Measurements from ENCODE around the gene SH3RF3.

Gene SH3RF3

DNA sequence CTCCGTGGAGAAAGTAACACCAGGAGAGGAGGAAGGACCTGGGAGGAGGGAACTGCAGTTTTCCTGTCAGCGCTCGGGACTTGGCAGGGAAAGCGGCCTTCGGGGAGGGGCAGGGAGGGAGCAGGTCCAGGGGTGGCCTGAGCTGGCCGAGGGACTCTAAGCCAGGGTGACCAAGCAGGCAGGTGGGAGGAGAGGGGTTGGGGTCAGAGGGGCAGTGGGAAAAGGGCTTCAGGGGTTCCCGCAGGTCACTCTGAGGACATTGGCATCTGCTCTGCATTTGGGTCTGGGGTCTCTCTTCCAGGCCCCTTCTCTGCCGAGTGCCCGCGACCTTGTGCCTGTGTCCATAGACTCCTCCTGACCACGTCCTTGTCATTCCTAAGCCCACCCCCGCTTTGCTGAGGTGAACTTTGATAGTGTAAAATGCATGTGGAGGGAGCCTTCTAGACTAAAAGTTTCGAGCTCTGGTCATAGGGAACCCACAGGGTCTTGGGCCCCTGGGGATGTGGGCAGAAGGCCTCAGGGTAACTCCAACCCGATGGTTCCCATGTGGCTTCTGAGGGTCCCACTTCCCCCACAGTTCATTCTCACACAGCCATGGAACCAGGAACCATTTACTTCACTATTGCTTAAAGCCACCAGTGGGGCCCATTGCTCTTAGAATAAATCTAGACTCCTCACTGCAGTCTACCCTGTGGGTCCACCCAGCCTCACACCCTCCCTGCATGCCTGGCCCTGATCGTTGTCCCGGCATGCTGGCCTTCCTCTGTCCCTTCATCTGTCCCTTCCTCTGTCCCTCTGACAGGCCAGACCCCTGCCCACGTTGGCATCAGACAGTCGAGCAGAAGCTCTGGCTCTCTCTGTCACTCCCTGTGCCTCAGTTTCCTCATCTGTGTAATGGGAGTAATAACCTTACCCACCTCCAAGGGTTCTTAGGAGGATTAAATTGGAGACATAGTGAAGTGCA, 255.6 kb downstream of the SH3RF3 start:
- DNase-seq = no peak

DNA sequence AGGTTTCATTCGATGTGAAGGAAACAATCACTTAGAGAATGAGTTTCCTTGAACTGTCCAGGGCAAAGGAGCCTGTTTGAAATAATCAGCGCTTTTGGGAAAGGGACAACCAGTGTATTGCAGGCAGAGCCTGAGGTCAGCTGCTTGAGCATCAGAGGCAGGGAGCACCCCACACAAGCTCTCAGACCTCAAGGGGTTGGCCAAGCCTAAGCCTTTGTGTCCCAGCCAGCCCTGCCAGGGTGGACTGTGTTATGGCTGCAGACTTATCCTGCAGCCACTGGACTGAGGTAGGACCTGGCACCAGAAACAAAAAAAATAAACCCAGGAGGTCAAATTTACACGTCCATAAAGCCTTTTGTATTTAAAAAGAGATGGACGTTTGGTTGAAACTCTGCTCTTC, 256.5 kb downstream of the SH3RF3 start:
- DNase-seq = no peak

DNA sequence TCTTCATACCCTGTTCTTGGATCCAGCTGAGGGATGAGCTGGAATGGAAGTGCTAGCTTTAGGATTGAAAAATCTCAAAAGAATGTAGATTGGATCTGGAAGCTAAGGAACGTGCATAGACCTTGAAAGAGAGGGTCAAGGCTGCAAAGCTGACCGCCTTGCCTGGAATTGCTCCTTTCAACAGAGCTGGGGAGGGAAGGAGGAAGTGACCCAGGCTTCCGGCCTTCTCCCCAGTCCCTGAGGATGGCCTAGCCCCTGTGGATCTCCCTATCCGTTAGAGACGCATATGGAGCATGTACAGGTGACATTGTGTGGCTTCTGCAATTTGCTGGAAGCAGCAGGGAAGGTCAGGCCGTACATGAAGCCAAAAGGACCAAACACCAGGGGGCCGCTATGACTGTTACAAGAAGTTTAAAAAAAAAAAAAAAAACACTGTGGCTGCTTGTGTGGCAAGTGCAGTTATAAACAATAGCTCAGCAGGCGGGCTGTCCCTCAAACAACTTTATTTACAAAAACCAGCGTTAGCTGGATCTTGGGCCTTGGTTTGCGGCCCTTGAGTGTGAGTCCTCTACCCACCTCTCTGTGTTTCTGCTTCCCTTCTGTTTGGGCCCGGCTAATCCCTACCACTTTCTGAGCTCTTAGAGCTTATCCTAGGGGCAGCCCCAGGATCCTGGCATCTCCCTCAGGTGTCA, 257.1 kb downstream of the SH3RF3 start:
- no peak for DNase-seq

DNA sequence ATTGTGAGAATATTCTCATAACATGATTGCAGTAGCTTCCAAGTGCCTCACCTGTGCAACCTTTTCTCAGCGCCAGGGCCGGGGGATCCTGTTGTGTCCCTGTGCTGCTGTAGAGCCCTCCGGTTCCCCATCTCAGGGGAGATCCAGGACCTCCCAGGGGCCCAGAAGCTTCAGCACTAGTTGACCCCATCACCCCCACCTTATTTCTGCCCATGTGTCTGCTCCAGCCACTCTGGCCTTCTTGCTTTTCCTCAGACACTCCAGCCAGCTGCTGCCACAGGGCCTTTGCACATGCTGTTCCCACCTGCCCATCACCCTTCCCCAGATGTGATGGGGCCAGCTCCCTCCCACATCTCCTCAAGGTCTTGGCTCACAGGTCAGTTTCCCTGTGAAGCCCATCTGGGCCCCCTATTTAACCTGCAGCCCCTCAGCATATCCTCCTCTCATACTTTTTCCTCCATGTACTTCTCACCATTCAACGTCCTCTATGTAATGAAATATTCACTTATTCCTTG, 258.3 kb downstream of the SH3RF3 start:
- no peak for DNase-seq

DNA sequence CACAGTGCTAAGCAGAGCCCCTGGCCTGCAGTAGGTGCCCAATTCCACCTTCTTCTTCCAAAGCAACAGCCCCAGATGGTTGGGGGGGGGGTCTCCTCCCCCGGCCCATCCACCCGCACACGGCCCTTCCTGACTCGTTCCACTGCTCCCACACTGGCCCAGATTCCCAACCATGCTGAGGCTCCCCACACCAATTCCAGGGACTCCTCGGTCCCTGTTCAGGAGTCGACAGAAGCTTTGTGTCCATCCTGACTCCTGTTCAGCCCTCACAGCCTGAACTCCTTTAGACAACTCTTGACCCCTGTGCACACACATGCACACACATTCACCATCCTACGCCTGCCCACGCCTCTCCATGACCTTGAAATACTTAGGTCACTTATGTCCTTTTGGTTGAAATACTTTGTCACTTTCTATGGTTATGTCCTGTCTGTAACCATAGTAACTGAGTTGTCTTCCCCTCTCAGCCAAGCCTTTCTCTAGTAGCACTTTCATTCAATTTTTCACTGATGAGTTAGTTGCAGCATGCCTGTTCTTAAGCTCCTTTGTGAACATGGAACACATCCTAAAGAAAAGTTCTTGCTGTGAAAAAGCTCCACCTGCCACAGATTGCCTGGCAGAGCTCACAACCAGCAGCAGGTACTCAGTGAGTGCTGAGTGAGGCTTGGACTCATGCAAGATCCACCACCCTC, 258.9 kb downstream of the SH3RF3 start:
- no peak for DNase-seq

DNA sequence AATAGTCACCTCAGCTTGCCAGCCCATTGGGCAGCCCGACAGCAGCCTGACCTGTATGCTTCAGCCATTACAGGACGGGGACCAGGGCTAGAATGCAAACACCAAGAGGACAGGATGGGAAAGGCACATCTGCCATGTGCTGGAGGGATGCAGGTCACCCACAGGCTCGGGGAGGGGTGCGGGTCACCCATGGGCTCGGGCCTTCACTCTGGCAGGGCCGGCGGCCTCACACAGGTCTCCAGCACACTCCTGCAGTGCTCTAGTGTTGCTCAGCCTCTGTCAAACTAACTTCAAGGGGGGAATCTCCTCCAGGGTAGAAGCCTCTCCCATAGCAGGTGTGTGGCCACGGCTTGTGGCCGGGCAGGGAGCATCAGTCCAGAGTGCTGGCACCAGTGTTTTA, 262.2 kb downstream of the SH3RF3 start:
- no peak for DNase-seq

DNA sequence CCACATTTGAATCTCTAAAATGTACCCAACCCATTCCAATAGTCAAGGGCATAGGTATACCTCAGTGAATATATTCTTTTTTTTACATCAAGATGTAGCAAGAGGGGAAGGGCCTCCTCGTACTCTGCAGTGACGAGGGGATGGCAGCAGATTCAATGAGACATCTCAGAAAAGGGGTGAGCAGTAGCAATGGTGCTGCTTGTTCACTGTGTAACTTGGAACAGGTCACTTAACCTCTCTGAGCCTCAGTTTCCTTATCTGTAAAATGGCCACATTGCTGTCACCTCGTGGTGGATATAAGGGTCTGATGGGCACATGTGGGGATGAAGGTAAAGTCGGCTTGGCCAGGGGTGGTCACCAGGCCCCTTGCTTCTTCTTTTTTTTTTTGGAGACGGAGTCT, 263.1 kb downstream of the SH3RF3 start:
- DNase-seq = no peak

DNA sequence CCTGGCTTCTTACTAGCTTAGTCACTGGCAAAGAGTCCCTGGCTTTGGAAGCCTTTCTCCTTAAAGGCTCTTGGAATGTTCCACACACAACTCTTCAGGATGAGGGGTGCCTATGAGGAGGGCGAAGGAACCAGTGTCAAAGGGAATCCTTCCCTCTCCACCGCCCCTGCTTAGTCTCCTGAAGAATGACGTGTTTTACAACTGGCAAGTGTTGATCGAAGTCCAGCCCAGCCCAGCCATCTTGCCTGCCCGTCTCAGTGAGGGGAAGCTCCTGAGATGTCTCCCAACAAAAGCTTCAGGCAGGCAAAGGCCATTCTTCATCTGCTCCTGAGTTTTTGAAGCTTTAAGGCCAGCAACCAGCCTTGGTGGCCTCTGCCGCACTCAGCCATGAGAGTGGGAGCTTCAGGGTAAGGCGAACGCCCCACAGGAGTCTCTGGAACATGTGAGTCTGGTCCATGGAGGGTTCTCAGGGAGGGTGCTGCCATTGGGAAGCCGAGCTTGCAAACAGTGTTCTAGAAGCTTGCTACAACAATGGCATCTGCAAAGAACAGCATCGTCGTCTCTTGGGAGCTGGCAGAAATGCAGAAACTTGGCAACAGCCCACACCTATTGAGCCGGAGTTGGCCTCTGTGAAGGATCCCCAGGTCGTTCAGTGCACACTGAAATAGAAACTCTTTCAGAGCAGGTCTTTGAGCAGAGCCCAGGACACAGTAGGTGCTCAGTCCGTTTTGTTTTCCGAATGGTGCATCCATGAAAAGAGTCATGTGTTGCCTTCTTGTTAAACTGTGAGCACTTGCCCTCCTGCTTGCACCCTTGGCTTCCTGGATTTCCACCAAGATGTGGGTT, 264.0 kb downstream of the SH3RF3 start:
- DNase-seq = no peak

DNA sequence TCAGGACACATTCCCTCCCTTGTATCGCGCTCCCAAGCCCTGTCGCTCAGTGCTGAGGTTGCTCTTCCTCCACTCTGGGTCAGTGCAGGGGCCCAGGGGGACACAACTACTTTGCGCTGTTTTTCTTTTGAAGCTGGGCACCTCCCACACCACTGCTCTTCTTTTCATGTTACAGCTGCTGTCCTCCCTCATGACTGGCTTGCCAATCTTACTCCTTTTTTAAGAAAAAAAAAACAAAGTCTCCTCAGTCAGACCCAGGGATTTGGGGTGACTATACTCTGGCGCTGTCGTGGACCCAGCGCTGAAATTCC, 264.6 kb downstream of the SH3RF3 start:
- no peak for DNase-seq

DNA sequence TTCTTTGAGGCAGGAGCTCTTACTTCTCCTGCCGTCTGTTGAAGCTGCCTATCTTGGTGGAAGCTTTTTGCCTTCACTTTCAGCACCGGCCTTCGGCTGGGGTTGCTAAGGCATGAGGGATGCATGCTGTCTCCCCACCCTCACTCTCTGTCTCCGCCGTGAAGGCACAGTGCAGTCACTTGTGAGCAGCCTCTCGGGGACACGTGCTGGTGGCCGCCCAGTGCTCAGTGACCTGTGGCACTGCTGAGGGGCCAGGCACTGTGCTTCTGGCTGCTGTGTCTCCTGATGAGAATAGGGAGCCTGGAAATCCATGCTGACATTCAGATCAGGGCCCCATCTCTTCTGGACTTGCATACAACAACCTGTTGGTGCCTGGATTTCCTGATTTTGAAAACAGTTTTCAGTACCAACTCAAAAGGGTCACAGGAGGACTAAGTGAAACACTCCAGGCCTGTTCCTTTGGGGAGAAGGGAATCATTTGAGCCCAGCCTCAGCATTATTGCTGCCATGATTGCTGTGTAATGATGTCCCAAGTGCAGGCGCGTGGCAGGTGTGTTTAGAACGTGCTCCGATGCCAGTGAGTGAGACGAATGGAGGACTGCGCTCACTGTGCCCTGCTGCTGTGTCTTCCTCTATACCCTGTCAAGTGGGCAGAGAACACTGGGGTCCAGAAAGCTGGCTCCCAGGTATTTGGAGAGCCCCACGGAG, 266.6 kb downstream of the SH3RF3 start:
- no peak for DNase-seq

DNA sequence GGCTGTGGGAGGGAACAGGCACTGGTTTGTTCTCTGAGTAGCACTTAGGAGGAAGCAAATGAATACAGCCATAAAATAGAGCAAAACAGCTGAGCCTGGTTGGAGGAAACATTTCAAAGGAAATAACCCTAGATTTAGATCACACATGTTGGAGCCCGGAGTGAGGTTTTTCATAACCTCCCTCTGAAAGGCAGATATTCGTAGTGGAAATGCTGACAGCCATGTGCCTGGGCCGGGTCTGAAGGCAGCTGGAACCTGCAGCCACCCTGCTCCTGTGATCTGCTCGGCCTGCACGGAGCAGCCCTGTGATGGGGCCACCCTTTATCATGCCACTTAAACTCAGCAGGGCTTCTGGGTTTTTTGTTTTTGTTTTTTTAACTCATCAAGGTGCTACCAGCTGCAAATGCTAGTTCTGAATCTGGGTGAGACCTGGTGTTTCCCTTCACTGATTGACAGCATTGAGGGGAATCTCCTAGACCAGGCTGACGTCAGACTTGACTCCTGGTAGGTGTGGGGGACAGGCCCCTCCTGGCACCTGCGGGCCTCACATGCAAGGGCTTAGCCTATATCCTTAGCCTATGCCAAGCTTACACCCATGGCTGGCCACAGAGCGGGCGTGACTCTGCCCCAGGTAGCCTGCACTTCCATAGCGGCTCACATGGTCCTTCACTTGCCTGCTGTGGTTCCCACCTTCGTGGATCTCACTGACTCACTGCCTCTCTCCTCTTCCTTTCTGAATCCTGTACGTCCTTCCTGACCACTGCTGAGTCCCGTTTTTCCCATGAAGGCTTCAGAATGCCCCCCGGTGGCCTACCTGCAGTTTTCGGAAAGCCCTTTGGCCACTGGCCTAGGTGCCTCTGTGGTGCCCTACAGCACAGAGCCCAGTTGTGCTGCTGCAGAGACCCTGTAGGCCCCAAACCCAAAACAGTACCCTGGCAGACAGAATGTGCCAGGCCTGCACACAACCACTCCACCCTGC, 267.5 kb downstream of the SH3RF3 start:
- DNase-seq = no peak

DNA sequence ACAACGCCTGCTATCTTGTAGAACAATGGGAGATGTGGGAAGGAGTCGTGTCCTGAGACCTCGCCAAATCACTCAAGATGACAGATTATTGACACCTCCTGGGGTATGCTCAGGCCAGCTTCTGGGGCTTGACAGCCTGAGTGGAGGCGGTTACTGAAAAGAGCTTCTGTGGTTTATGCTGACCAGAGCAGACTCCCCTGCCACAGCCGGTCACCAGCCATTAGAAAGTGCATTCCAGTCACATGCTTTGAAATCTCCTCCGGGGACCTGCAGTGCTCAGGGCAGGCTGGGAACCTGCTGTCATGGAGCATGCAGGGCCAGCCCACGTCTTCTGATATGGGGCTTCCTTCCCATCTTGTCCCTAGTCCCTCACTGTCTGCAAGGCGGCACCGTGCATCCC, 268.9 kb downstream of the SH3RF3 start:
- DNase-seq = no peak

DNA sequence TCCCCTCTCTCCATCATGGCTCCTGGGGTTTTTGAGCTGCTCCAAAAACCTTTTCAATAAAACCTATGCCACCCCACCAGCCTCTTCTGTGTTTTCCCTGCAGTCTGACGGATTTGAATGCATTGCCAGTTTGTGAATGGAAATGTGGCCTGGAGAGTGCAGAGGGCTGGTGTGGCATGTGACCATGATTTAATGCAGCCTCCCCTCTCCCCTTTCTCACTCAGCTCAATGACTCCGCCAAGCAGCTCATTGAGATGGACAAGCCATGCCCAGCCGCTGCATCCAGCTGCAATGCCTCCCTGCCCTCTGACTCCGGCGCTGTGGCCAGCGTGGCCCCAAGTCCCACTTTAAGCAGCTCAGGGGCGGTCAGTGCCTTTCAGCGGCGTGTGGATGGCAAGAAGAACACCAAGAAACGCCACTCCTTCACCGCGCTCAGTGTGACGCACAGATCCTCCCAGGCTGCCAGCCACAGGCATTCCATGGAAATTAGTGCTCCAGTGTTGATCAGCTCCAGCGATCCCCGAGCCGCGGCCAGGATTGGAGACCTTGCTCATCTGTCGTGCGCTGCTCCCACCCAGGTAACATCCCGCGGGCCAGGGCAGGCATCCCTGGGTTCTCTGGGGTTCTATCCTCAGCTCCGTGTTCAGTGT, 269.5 kb downstream of the SH3RF3 start:
- DNase-seq = no peak

DNA sequence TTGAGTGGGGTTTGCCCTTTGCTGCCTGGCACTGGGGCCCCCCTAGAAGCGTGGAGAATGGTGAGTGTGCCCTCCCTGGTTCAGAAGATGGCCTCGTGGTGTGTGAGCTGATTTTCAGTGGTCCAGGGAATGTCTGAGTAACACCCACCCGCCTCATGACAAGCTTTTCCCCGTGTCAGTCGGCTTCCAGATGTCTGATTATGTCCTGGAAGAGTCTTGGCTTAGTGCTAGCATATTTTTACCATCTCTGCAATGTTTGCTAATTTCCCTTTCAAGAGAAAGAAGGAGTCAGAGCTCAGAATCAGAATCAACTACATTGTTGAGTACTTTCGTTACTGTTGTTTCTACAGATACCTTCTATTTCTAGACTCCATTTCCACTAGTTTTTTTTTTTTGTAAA, 270.1 kb downstream of the SH3RF3 start:
- DNase-seq = no peak

DNA sequence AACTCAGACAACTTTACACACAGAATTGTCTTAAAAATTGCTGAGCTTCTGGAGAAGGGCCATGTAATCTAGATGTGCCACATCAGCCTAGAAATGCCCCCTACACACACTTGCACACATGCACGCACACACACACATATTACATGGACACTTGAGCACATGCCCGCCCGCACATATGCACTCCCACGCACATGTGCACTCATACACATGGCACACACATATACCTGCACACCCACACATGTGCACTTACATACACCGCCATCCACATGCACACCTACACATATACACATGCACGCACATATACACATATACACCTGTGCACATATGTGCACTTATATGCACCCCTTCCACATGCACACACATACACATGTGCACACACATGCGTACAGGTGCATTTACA, 271.1 kb downstream of the SH3RF3 start:
- DNase-seq = no peak

DNA sequence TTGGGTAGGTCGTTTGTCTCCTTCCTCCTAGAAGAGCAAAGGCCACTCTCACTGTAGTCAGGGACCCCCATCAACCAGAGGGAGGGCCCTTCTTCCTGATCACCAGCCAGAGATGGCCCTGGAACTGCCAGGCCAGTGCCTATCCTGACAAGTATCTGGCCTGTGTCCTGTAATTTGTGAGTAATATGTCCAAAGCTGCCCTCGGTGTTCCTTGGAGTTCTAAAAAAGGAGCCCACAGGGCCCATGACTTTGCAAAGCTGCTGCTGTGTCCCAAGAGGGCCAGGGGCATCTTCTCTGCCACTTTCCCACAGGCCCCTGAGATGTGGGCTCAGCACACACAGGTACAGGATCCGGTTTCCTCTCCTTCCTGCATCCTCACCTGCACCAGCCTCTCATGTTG, 272.4 kb downstream of the SH3RF3 start:
- no peak for DNase-seq

DNA sequence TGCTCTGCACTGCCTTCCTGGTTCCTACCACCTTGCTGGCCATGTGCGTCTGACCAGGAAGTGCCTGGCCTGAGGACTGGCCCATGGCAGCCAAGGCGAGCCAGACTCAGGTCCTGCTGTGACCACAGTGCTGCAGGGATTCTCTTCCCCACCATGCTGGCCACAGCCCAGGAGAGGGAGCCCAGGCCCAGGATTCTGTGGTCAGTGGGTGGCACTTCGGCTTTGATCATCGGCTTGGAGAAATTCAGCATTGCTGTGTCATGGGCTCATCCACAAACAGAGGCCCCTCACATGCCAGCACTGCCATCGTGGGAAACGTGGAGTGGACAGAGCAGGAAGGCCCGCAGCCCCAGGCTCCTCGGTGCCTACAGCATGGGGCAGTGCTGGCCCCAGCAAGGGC, 273.2 kb downstream of the SH3RF3 start:
- no peak for DNase-seq

DNA sequence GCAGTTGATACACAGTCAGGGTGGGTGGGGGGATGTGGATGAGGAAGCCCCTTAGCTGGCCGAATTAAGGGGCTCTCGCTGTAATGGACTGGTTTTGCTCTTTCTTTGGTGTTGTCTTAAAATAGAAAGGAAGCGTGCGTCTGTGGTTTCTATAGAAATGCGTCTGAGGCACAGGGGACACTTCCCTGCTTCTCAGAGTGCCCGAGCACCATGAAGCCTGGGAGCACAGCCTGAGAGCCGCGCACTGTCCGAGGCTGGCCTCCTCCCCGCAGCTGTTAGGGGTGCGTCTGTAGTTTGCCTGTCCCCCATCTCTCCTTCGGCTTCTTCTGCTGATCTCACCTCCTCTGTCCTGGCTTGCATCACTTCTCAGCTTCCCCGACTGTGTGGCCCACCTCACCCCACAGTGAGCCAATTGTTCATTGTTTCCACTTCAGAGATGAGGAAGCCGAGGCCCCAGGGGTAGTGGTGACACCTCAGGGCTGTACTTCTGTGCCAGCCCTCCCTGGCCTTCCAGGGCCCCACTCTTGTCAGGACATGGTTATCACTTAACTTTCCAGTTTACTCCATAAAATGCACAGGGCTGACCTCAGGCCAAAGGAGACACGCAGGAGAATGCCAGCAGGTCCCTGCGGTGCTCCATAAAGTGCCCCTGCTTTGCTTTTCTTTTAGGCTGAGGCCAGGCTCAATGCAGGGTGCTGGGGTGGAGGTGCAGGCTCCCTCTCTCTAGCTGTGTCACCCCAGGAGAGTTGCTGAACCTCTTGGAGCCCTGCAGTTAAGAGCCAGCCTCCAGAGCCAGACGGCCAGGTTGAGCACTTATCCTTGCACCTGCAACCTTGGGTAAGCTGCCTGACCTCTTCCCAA, 274.2 kb downstream of the SH3RF3 start:
- no peak for DNase-seq

DNA sequence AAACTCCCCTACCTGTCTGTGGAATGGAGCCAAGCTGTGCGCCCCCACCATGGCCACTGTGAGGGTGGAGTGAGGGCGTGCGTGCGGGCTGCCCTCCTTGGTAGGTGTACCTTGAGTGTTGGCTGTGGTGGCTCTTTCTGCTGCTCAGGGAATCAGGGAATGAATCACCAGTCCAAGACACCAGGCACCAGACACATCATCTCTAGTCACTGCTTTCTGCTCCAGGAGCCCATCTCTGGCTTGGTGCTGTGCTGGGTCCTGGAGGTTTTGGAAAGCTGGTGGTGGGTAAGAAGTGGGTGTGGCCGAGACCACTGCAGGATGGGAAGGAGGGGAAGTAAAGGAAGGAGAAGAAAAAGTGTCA, 274.8 kb downstream of the SH3RF3 start:
- no peak for DNase-seq

Measured in activated CD4-positive, alpha-beta T cell treated with anti-CD3 and anti-CD28 coated beads, Interleukin-2, amount 50 U/mL, for 1 hour (primary cell).